ENCODE measurements around the gene IWS1.
"Not testable (repeated sequence)": the region's sequence is repeated elsewhere in the genome, so short reads cannot be mapped to it uniquely, and the experiment has no call there.

IWS1 gene

GRCh38 chr2:127453392-127454171 lies 72.7 kb downstream of the IWS1 start:
- no peak for DNase-seq

- no peak for DNase-seq
These were observed 73.3 kb downstream of the IWS1 start for GRCh38 chr2:127453013-127453391.

GRCh38 chr2:127452423-127452822 lies 73.9 kb downstream of the IWS1 start:
- not testable (repeated sequence) for DNase-seq

- DNase-seq, result no peak
These were observed 74.3 kb downstream of the IWS1 start for GRCh38 chr2:127451981-127452380.

GRCh38 chr2:127449898-127450297 lies 76.4 kb downstream of the IWS1 start:
- DNase-seq, result no peak

- no peak for DNase-seq
These were observed 76.9 kb downstream of the IWS1 start for GRCh38 chr2:127449414-127449813.

- no peak for DNase-seq
These were observed 77.8 kb downstream of the IWS1 start for GRCh38 chr2:127448526-127448925.

GRCh38 chr2:127439343-127439742 lies 86.9 kb downstream of the IWS1 start:
- DNase-seq, result no peak

- DNase-seq, result no peak
These were observed 88.2 kb downstream of the IWS1 start for GRCh38 chr2:127437781-127438726.

- no peak for DNase-seq
These were observed 89.2 kb downstream of the IWS1 start for GRCh38 chr2:127437056-127437455.

- no peak for DNase-seq
These were observed 91.8 kb downstream of the IWS1 start for GRCh38 chr2:127434515-127434914.

GRCh38 chr2:127431408-127432023 lies 94.8 kb downstream of the IWS1 start:
- DNase-seq, result no peak
